Ishikawa (cell line): Measurements from ENCODE around the gene ZDHHC1.

Experiments
- CEBPB ChIP-seq: IDR thresholded peaks from 2 replicates; pipeline ENCODE4 v1.6.1; 2012
- CREB1 ChIP-seq: IDR thresholded peaks from 2 replicates; pipeline ENCODE4 v1.6.1; 2012; ENCODE audit warnings: low read depth
- EP300 ChIP-seq: IDR thresholded peaks from 2 replicates; pipeline ENCODE4 v1.6.1; 2012; ENCODE audit warnings: borderline replicate concordance
- FOXM1 ChIP-seq: IDR thresholded peaks from 2 replicates; pipeline ENCODE4 v1.6.1; 2012; ENCODE audit warnings: low read depth, borderline replicate concordance
- MAX ChIP-seq: IDR thresholded peaks from 2 replicates; pipeline ENCODE4 v1.6.1; 2012
- RAD21 ChIP-seq: IDR thresholded peaks from 2 replicates; pipeline ENCODE4 v1.6.1; 2012; ENCODE audit warnings: low read depth
- REST ChIP-seq: IDR thresholded peaks from 2 replicates; pipeline ENCODE4 v1.6.1; 2012; ENCODE audit warnings: low read depth, mild to moderate bottlenecking
- TAF1 ChIP-seq: IDR thresholded peaks from 2 replicates; pipeline ENCODE4 v1.6.1; 2012; ENCODE audit warnings: low read depth, mild to moderate bottlenecking
- TCF12 ChIP-seq: IDR thresholded peaks from 2 replicates; pipeline ENCODE4 v1.6.1; 2012; ENCODE audit warnings: low read depth
- TEAD4 ChIP-seq: IDR thresholded peaks from 2 replicates; pipeline ENCODE4 v1.6.1; 2012
- YY1 ChIP-seq: IDR thresholded peaks from 2 replicates; pipeline ENCODE4 v1.6.1; 2012; ENCODE audit warnings: low read depth

- no peak for TF ChIP-seq TAF1
- TF ChIP-seq CREB1: no peak
- TF ChIP-seq MAX: no peak
- no peak for TF ChIP-seq EP300
- no peak for TF ChIP-seq RAD21
- TF ChIP-seq CEBPB: no peak
- TF ChIP-seq TCF12: no peak
- TF ChIP-seq TEAD4: no peak
- TF ChIP-seq REST: no peak
- no peak for TF ChIP-seq YY1
- TF ChIP-seq FOXM1: no peak
Observed at GRCh38 chr16:67357561-67357960, 58.7 kb downstream of the ZDHHC1 start.
